Panc1 (cell line): ENCODE results near the gene GAREM2. TPM values are rescaled to one million over a fixed set of nuclear protein-coding genes. Genes with fewer than 3 reads are reported as not detected.

Experiments
- ATAC-seq: fragments of 200-7000 bp; cut with Tn5 transposase; 2 replicates; pipeline ENCODE4 v1.9.1; 2020; ENCODE audit warnings: mild to moderate bottlenecking, moderate library complexity
- Bru-seq: library from RNA; stranded (reverse); fragments of 400-500 nt; gene quantifications from one replicate; lab custom pipeline; 2021; lab: Mats Ljungman, UMichigan
- BruChase-seq, 2 experiments: library from RNA; stranded (reverse); fragments of 400-500 nt; gene quantifications; one replicate each; lab custom pipeline; 2021; lab: Mats Ljungman, UMichigan
- BruUV-seq: library from RNA; stranded (reverse); fragments of 400-500 nt; replicated peaks from 2 replicates; lab custom pipeline; 2021; lab: Mats Ljungman, UMichigan
- CTCF ChIA-PET: fragments of 300-600 bp; sonication (Branson Sonifier 250); formaldehyde crosslinking; loops from one replicate; lab custom pipeline; 2022; ENCODE audit warnings: antibody characterized with exemption; lab: Charles Lee
- POLR2A ChIA-PET: fragments of 300-600 bp; sonication (Branson Sonifier 250); formaldehyde crosslinking; loops from one replicate; lab custom pipeline; 2022; ENCODE audit warnings: antibody characterized with exemption; lab: Charles Lee
- DNase-seq: peaks from one replicate; pipeline ENCODE4 v3.0.0-alpha.2; 2010; ENCODE audit warnings: low read depth, low spot score
- H3K27ac ChIP-seq: 2 replicates; pipeline ENCODE4 v1.5.1; 2011; ENCODE audit warnings: mild to moderate bottlenecking, low read length, inconsistent platforms
- H3K27me3 ChIP-seq: fragments of 200-500 bp; sonication (Bioruptor generic); 2 replicates; pipeline ENCODE4 v1.6.0; 2014; ENCODE audit warnings: low read length, inconsistent platforms; ENCODE audit not compliant: control insufficient read depth, insufficient read depth
- H3K36me3 ChIP-seq: fragments of 200-500 bp; sonication (Bioruptor generic); 2 replicates; pipeline ENCODE4 v1.5.1; 2014; ENCODE audit warnings: inconsistent platforms, mild to moderate bottlenecking, low read length, moderate library complexity; ENCODE audit not compliant: control insufficient read depth, insufficient read depth
- H3K4me1 ChIP-seq: 2 replicates; pipeline ENCODE4 v1.5.1; 2011; ENCODE audit warnings: inconsistent platforms, mild to moderate bottlenecking, low read length, moderate library complexity; ENCODE audit not compliant: control insufficient read depth, insufficient read depth
- H3K4me3 ChIP-seq, 2 experiments: 2 replicates each; pipeline ENCODE4 v1.5.1; 2011 to 2012; ENCODE audit warnings: low read depth in 2 of 2, low read length in 2 of 2, mild to moderate bottlenecking in 2 of 2, inconsistent platforms in 1 of 2, moderate library complexity in 1 of 2
- H3K9me3 ChIP-seq: fragments of 200-500 bp; sonication (Bioruptor generic); 2 replicates; pipeline ENCODE4 v1.5.1; 2014; ENCODE audit warnings: low read depth, mild to moderate bottlenecking, inconsistent platforms, low read length, moderate library complexity; ENCODE audit not compliant: control insufficient read depth, insufficient read depth
- CTCF ChIP-seq: fragments of 450-650 bp; IDR thresholded peaks from 2 replicates; pipeline ENCODE4 v1.5.1; 2017; ENCODE audit warnings: mild to moderate bottlenecking
- POLR2AphosphoS5 ChIP-seq: IDR thresholded peaks from 2 replicates; pipeline ENCODE4 v1.6.1; 2012; ENCODE audit warnings: mild to moderate bottlenecking, low read depth, low read length, moderate library complexity
- REST ChIP-seq, 2 experiments: IDR thresholded peaks; 2 replicates each; pipeline ENCODE4 v1.6.1; 2011 to 2012; ENCODE audit warnings: low read depth in 2 of 2, control low read depth in 1 of 2, low read length in 1 of 2, mild to moderate bottlenecking in 1 of 2, moderate library complexity in 1 of 2; ENCODE audit not compliant: insufficient read depth in 1 of 2
- SIN3A ChIP-seq: IDR thresholded peaks from 2 replicates; pipeline ENCODE4 v1.6.1; 2012; ENCODE audit warnings: low read depth, mild to moderate bottlenecking, low read length, moderate library complexity, borderline replicate concordance; ENCODE audit not compliant: insufficient read depth
- TCF7L2 ChIP-seq: IDR thresholded peaks from 2 replicates; pipeline ENCODE4 v1.6.1; 2011; ENCODE audit warnings: mild to moderate bottlenecking, low read depth, low read length, inconsistent platforms
- in situ Hi-C: cut with HindIII; loops from 2 replicates; pipeline ENCODE4 v1.10.0; 2016; ENCODE audit warnings: low sequenced_read_pairs, low pct_unique_long_range_greater_than_20kb
- intact Hi-C: fragments of 100-400 bp; cut with micrococcal nuclease; formaldehyde crosslinking; loops from one replicate; pipeline ENCODE4 v1.10.0; 2022; ENCODE audit not compliant: unreplicated experiment
- long read RNA-seq: library from polyadenylated mRNA; unstranded; transcript quantifications from one replicate; pipeline ENCODE4 v2.0.0, GENCODE V29; 2021; ENCODE audit not compliant: unreplicated experiment
- polyA plus RNA-seq: library from polyadenylated mRNA; unstranded; fragments of >200 nt; gene quantifications from one replicate; pipeline ENCODE4 v1.2.1, GENCODE V29; 2012; ENCODE audit warnings: missing spikeins; ENCODE audit not compliant: insufficient read length
- total RNA-seq: library from RNA; stranded (reverse); gene quantifications from one replicate; pipeline ENCODE4 v1.2.1, GENCODE V29; 2021; ENCODE audit not compliant: unreplicated experiment

Gene GAREM2
- total RNA-seq: 12.4 TPM
- polyA plus RNA-seq: 13.8 TPM
- Bru-seq, nascent RNA: percentile 45 among the genes with signal in this experiment
- BruChase-seq, experiment 1, labeled RNA remaining after a 2-hour chase: percentile 49 among the genes with signal in this experiment
- BruChase-seq, experiment 2, labeled RNA remaining after a 6-hour chase: percentile 58 among the genes with signal in this experiment
- long read RNA-seq, partial matches to known transcripts: 38 of 46 reads
- long read RNA-seq, other reads (novel, unspliced or antisense): 7 of 46 reads

- in situ Hi-C loops (no loop called here), intact Hi-C loops (no loop called here)
- Histone ChIP-seq H3K4me1 (peaks cover 6% of the 10 kb centered on the region), H3K27me3 (no peaks in the 10 kb centered on the region), H3K9me3 (no peaks in the 10 kb centered on the region), H3K27ac (no peak within 1 kb of the TSS), H3K4me3 (peak within 1 kb of the TSS; percentile 47 to 54), H3K36me3 (no peaks in the 10 kb centered on the region)
- ChIA-PET POLR2A (interaction anchor here (0.6 kb wide), 2 partner anchors 71 to 99 kb away, joined by 4 to 17 read pairs; no protein-coding TSS in a partner anchor), CTCF (no interaction called here)
- DNase-seq (no peak), ATAC-seq (peak; percentile 55)
- TF ChIP-seq TCF7L2: no peak
- TF ChIP-seq SIN3A: no peak
- no peak for TF ChIP-seq REST (IDR thresholded peaks at IDR 0.05; ENCODE audit: insufficient read depth in 1 of 2, low read depth in 2 of 2, low read length in 1 of 2)
- TF ChIP-seq POLR2AphosphoS5: no peak
- TF ChIP-seq CTCF: no peak
- BruUV-seq: no TSS peak
Observed at GRCh38 chr2:26172871-26173775, at the start of gene GAREM2. TSS of gene GAREM2 (plus strand) at chr2:26173088. CDS start at chr2:26173221, 133 bp downstream.

GRCh38 chr2:26123426-26123825 lies 49.5 kb upstream of the GAREM2 start:
- POLR2A ChIA-PET: no interaction called here
- in situ Hi-C loops: no loop called here
- no TSS peak for BruUV-seq
- H3K27ac ChIP-seq: no peak overlapping the region
- H3K36me3 ChIP-seq: 0 out of 2 replicates have a peak, but pooled peaks cover 9% of the 10 kb centered on the region
- ATAC-seq: no peak; the same call in 1 of the 2 replicates
- H3K27me3 ChIP-seq: no peaks in the 10 kb centered on the region
- intact Hi-C loops: no loop called here
- no peaks in the 10 kb centered on the region for H3K4me1 ChIP-seq
- no peak for TF ChIP-seq SIN3A
- TF ChIP-seq REST (IDR thresholded peaks at IDR 0.05; ENCODE audit: insufficient read depth in 1 of 2, low read depth in 2 of 2, low read length in 1 of 2): no peak
- no peak for TF ChIP-seq TCF7L2
- TF ChIP-seq POLR2AphosphoS5: no peak
- no peak for TF ChIP-seq CTCF
- H3K9me3 ChIP-seq: no peaks in the 10 kb centered on the region
- no peak overlapping the region for H3K4me3 ChIP-seq
- no peak for DNase-seq
- CTCF ChIA-PET: no interaction called here
